GM12892 (cell line): Measurements from ENCODE around the gene ZDHHC11B.
"Not testable (repeated sequence)": the region's sequence is repeated elsewhere in the genome, so short reads cannot be mapped to it uniquely, and the experiment has no call there.

Experiments used
- POLR2AphosphoS5 ChIP-seq: IDR thresholded peaks from 2 replicates; pipeline ENCODE4 v1.6.1; 2011; ENCODE audit warnings: low read depth, low read length, control low read depth
- TAF1 ChIP-seq: IDR thresholded peaks from 2 replicates; pipeline ENCODE4 v1.6.1; 2011; ENCODE audit warnings: low read depth, mild to moderate bottlenecking, control low read depth, low read length, borderline replicate concordance

GRCh38 chr5:813575-813974 lies 29.0 kb upstream of the ZDHHC11B start:
- TF ChIP-seq TAF1, POLR2AphosphoS5: not testable (repeated sequence)
